DOHH2 (cell line): Measurements from ENCODE around the gene PHF21B.

Experiments used
- H3F3A ChIP-seq: fragments of 200-600 bp; sonication (generic), shearing (Covaris generic); 2 replicates; pipeline ENCODE4 v1.6.0; 2016; ENCODE audit warnings: antibody characterized with exemption, mild to moderate bottlenecking; ENCODE audit not compliant: control insufficient read depth, insufficient read depth
- H3K27ac ChIP-seq: fragments of 200-600 bp; sonication (generic); 2 replicates; pipeline ENCODE4 v1.5.1; 2014; ENCODE audit warnings: low read depth, mild to moderate bottlenecking, low read length, moderate library complexity
- H3K27me3 ChIP-seq: fragments of 200-600 bp; sonication (generic); 2 replicates; pipeline ENCODE4 v1.6.1; 2014; ENCODE audit warnings: mild to moderate bottlenecking, low read length, mixed read lengths; ENCODE audit not compliant: control insufficient read depth
- H3K36me3 ChIP-seq: fragments of 200-600 bp; sonication (generic); 2 replicates; pipeline ENCODE4 v1.6.1; 2014; ENCODE audit warnings: mild to moderate bottlenecking, low read length, moderate library complexity, mixed read lengths; ENCODE audit not compliant: control insufficient read depth
- H3K4me1 ChIP-seq: fragments of 200-600 bp; sonication (generic); 2 replicates; pipeline ENCODE4 v1.6.1; 2014; ENCODE audit warnings: mild to moderate bottlenecking, low read length, mixed read lengths; ENCODE audit not compliant: control insufficient read depth
- H3K4me2 ChIP-seq: fragments of 200-600 bp; sonication (generic); 2 replicates; pipeline ENCODE4 v1.6.0; 2014; ENCODE audit warnings: mild to moderate bottlenecking, low read length, moderate library complexity
- H3K4me3 ChIP-seq: fragments of 200-600 bp; sonication (generic); 2 replicates; pipeline ENCODE4 v1.5.1; 2014; ENCODE audit warnings: mild to moderate bottlenecking, low read length, mixed read lengths
- H3K79me2 ChIP-seq: fragments of 200-600 bp; sonication (generic); 2 replicates; pipeline ENCODE4 v1.6.1; 2014; ENCODE audit warnings: mild to moderate bottlenecking, low read length, mixed read lengths; ENCODE audit not compliant: control insufficient read depth
- H3K9me2 ChIP-seq: fragments of 200-600 bp; sonication (generic); replicated peaks from 2 replicates; pipeline ENCODE4 v1.6.1; 2014; ENCODE audit warnings: mild to moderate bottlenecking, low read length, mixed read lengths; ENCODE audit not compliant: control insufficient read depth
- H3K9me3 ChIP-seq: fragments of 200-600 bp; sonication (generic); 2 replicates; pipeline ENCODE4 v1.6.1; 2014; ENCODE audit warnings: antibody characterized with exemption, low read length, mixed read lengths; ENCODE audit not compliant: control insufficient read depth, insufficient read depth
- H4K20me1 ChIP-seq: fragments of 200-600 bp; sonication (generic); 2 replicates; pipeline ENCODE4 v1.6.0; 2014; ENCODE audit warnings: low read depth, mild to moderate bottlenecking, antibody characterized with exemption, low read length, moderate library complexity; ENCODE audit not compliant: control insufficient read depth, insufficient read depth
- EZH2phosphoT487 ChIP-seq: fragments of 200-600 bp; sonication (generic); IDR thresholded peaks from 2 replicates; pipeline ENCODE4 v1.6.1; 2017; ENCODE audit warnings: borderline replicate concordance, mild to moderate bottlenecking, antibody characterized with exemption, low read length, moderate library complexity, mixed read lengths
- TF ChIP-seq, protein P1 (sequence below): fragments of 200-600 bp; sonication (generic); IDR thresholded peaks from one replicate; pipeline ENCODE4 v1.5.1; 2014; ENCODE audit warnings: antibody characterized with exemption, mild to moderate bottlenecking, low read depth, low read length; ENCODE audit not compliant: poor library complexity, severe bottlenecking

PHF21B gene

DNA sequence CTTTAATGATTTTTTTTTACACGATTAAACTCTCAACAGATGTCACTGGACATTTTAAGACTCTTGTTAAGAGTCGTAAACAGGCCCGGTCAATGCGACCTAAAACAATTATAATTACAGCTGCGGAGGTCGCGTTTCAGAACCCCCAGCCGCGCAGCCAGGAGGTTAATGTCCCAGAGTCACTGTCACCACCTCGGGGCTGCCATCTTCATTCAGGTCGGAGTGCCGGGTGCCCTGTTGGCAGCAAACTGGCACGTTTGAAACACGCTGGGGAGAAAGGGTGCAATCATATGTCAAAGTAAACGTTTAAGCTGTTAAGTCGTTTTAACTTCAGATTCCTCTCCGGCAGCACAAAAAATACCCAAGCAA is 711 bp upstream of the PHF21B start:
- Histone ChIP-seq H3K9me3 (no peaks in the 10 kb centered on the region), H3K79me2 (no peaks in the 10 kb centered on the region), H3K36me3 (no peaks in the 10 kb centered on the region), H4K20me1 (no peaks in the 10 kb centered on the region), H3K9me2 (no peaks in the 10 kb centered on the region), H3K4me1 (peaks cover 7% of the 10 kb centered on the region), H3K4me3 (peak overlapping the region; percentile 68), H3K4me2 (peak overlapping the region; percentile 61), H3K27me3 (peaks cover 30% of the 10 kb centered on the region), H3F3A (no peaks in the 10 kb centered on the region), H3K27ac (no peak overlapping the region)
- TF ChIP-seq EZH2phosphoT487 = no peak
- TF ChIP-seq, protein P1, sequence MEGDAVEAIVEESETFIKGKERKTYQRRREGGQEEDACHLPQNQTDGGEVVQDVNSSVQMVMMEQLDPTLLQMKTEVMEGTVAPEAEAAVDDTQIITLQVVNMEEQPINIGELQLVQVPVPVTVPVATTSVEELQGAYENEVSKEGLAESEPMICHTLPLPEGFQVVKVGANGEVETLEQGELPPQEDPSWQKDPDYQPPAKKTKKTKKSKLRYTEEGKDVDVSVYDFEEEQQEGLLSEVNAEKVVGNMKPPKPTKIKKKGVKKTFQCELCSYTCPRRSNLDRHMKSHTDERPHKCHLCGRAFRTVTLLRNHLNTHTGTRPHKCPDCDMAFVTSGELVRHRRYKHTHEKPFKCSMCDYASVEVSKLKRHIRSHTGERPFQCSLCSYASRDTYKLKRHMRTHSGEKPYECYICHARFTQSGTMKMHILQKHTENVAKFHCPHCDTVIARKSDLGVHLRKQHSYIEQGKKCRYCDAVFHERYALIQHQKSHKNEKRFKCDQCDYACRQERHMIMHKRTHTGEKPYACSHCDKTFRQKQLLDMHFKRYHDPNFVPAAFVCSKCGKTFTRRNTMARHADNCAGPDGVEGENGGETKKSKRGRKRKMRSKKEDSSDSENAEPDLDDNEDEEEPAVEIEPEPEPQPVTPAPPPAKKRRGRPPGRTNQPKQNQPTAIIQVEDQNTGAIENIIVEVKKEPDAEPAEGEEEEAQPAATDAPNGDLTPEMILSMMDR = no peak

DNA sequence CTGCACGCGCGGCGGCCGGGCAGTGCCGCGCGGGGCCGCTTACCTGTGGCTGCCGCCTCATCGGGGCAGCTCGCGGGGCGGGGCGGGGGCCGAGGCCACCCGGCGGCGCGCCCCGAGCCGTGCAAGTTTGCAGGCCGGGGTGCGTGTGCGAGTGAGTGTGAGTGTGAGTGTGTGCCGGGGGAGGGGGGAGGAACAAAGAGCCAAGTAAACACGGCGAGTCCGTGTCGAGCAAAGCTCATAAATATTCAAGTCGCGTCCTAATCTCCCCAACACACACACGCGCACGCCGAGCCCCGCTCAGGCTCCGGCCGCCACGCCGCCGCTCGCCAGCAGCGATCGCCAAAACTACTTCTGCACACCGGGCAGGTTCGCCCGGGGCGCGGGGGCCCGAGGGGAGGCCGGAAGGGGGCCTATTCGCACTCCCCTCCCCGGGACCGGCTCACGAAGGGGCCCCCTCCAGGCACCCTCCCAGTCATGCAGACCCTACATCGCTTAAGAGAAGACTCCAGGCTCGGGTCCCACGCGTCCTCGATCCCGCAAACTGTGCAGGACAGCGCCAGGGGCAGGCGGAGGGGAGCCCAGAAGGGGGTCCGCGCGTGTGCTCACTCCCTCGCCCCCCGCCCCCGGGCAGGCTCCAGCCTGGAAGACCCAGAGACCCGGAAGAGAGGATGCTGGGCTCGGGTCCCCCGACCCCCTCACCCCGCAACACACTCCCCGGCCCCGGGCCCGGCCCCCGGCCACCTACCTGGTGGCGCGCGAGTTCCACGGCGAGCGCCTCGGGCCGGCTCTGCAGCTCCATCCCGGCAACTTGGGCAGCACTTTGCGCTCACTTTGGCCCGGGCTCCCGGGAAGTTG is 827 bp downstream of the PHF21B start:
- peak overlapping the region; percentile 72 for H3K4me3 ChIP-seq
- H3F3A ChIP-seq = no peaks in the 10 kb centered on the region
- no peak overlapping the region for H3K27ac ChIP-seq
- peak overlapping the region; percentile 61 for H3K4me2 ChIP-seq
- H3K9me3 ChIP-seq = no peaks in the 10 kb centered on the region
- H3K9me2 ChIP-seq = no peaks in the 10 kb centered on the region
- TF ChIP-seq EZH2phosphoT487 = no peak
- TF ChIP-seq, protein P1 = no peak
- H4K20me1 ChIP-seq = 0 out of 2 replicates have a peak, but pooled peaks cover 3% of the 10 kb centered on the region
- peaks cover 7% of the 10 kb centered on the region for H3K4me1 ChIP-seq
- H3K36me3 ChIP-seq = no peaks in the 10 kb centered on the region
- H3K27me3 ChIP-seq = peaks cover 30% of the 10 kb centered on the region
- H3K79me2 ChIP-seq = no peaks in the 10 kb centered on the region

DNA sequence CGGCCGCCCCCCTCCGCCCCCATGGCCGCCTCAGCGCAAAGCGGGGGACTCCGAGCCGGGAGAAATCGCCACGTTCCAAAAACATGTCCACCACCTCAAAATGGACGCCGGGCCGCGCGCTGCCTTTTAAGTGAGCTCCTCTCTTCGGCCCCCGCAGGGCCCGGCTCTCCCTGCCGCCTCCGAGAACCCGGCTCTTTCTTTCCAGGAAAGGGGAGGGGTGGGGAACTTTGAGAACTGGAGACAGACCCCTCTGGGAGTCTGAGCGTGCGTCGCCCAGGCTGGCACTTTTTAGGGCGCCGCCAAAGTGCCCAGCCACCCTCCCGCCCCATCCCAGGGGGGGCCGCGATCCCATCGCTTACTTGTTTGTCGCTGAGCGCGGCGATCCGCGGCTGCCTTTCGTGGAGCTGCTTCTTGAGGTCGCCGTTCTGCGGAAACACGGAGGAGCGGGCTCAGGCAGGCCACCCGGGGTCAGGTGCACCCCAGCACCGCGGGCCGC is 1.6 kb downstream of the PHF21B start:
- H3K4me1 ChIP-seq = peaks cover 7% of the 10 kb centered on the region
- peaks cover 30% of the 10 kb centered on the region for H3K27me3 ChIP-seq
- no peak overlapping the region for H3K4me2 ChIP-seq
- H3K36me3 ChIP-seq = no peaks in the 10 kb centered on the region
- H3K79me2 ChIP-seq = no peaks in the 10 kb centered on the region
- H3K27ac ChIP-seq = no peak overlapping the region
- H4K20me1 ChIP-seq = 0 out of 2 replicates have a peak, but pooled peaks cover 3% of the 10 kb centered on the region
- no peaks in the 10 kb centered on the region for H3K9me2 ChIP-seq
- H3K9me3 ChIP-seq = no peaks in the 10 kb centered on the region
- H3K4me3 ChIP-seq = no peak overlapping the region
- TF ChIP-seq, protein P1 = no peak
- no peak for TF ChIP-seq EZH2phosphoT487
- H3F3A ChIP-seq = no peaks in the 10 kb centered on the region
